Embryonic facial prominence (tissue), 1 donor: ENCODE results near the gene HINT1.

ENCODE experiments used
- DNase-seq: peaks from one replicate; pipeline ENCODE4 v3.0.0-alpha.2; 2016; ENCODE audit errors: extremely low spot score

Gene HINT1

GRCh38 chr5:131109540-131110255 lies 55.4 kb downstream of the HINT1 start:
- no peak for DNase-seq
